Muscle layer of colon (tissue), 2 donors: Measurements from ENCODE around the gene WDFY4.

Experiments used
- H3K27ac ChIP-seq: one replicate; pipeline ENCODE4 v1.7.0; 2013; ENCODE audit warnings: low read depth, mild to moderate bottlenecking, low read length, moderate library complexity
- H3K27me3 ChIP-seq, 2 donors: one replicate each; pipeline ENCODE4 v1.7.0; 2013; ENCODE audit warnings: low read length in 2 of 2, mild to moderate bottlenecking in 2 of 2; ENCODE audit not compliant: insufficient read depth in 2 of 2, control insufficient read depth in 1 of 2
- H3K36me3 ChIP-seq: one replicate; pipeline ENCODE4 v1.7.0; 2013; ENCODE audit warnings: mild to moderate bottlenecking, low read length; ENCODE audit not compliant: insufficient read depth
- H3K4me1 ChIP-seq: one replicate; pipeline ENCODE4 v1.7.0; 2013; ENCODE audit warnings: mild to moderate bottlenecking, low read length; ENCODE audit not compliant: insufficient read depth
- H3K4me3 ChIP-seq, 2 donors: one replicate each; pipeline ENCODE4 v1.7.0; 2013; ENCODE audit warnings: low read length in 2 of 2, low read depth in 1 of 2, mild to moderate bottlenecking in 1 of 2, moderate library complexity in 1 of 2
- H3K9ac ChIP-seq: one replicate; pipeline ENCODE4 v1.7.0; 2013; ENCODE audit warnings: low read length
- H3K9me3 ChIP-seq: one replicate; pipeline ENCODE4 v1.7.0; 2013; ENCODE audit warnings: mild to moderate bottlenecking, low read length
- donor health status: abdominal sarcoma.
- donor health status: Adenocarcinoma of cecum.

The WDFY4 gene

DNA sequence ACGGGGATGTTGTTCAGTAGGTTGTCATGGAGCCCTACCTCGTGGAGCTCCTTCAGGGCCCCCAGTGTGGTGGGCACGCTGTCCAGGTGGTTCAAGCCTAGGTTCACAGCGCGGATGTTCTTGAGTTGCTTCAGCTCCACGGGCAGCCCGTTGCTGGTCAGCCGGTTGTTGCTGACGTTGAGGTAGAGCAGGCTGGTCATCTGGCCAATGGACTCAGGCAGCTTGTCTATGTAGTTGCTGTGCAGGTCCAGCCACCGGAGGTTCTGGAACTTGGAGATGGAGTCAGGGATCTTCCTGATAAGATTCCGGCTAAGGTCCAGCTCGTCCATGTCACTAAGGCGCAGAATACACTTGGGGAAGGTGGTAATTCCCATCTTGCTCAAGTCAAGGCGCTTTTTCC is 229.0 kb downstream of the WDFY4 start:
- Histone ChIP-seq H3K36me3 (no peaks in the 10 kb centered on the region), H3K9ac (no peak overlapping the region), H3K9me3 (no peaks in the 10 kb centered on the region), H3K27ac (no peak overlapping the region), H3K4me1 (no peaks in the 10 kb centered on the region), H3K27me3 (no peaks in the 10 kb centered on the region), H3K4me3 (no peak overlapping the region)

DNA sequence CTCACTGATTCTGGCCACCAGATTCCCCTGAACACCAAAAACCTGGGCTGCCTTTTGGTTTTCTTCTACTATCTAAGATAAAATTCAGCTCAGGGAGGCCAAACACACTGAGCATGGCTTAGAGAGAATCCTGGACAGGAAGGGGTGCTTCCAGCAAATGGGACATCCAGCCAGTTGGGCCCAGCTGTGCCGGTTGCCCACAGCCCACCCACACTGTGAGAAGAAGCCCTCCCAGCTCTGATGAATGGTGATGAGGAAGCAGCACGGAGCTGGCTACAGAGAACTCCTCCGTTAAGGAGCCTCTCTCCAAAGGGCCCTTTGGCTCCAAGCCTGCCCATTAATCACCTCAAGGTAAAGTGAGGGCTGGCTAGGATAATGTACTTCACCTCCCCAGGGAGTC is 239.1 kb downstream of the WDFY4 start:
- Histone ChIP-seq H3K36me3 (no peaks in the 10 kb centered on the region), H3K27me3 (no peaks in the 10 kb centered on the region), H3K4me1 (no peaks in the 10 kb centered on the region), H3K9ac (no peak overlapping the region), H3K9me3 (no peaks in the 10 kb centered on the region), H3K4me3 (no peak overlapping the region), H3K27ac (no peak overlapping the region)

DNA sequence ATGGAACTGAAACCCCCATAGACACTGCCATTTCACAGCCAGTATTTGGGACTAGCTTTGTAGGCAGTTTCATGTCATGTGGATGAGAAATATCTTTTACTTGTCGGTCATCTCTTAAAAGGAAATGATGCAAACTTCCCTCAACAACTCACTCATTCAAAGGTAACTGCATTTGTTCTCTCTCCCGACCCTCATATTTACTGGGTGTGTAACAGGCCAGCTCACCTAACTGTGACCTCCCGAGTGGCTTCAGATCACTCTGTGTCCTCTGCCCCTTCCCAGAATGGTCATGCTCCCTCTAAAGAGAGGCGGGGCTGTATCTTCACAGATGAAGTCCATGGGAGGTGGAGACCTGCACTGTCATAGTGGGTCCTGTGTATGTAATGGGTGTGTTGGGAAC is 240.3 kb downstream of the WDFY4 start:
- Histone ChIP-seq H3K27me3 (no peaks in the 10 kb centered on the region), H3K36me3 (no peaks in the 10 kb centered on the region), H3K9me3 (no peaks in the 10 kb centered on the region), H3K27ac (no peak overlapping the region), H3K4me3 (no peak overlapping the region), H3K9ac (no peak overlapping the region), H3K4me1 (no peaks in the 10 kb centered on the region)

DNA sequence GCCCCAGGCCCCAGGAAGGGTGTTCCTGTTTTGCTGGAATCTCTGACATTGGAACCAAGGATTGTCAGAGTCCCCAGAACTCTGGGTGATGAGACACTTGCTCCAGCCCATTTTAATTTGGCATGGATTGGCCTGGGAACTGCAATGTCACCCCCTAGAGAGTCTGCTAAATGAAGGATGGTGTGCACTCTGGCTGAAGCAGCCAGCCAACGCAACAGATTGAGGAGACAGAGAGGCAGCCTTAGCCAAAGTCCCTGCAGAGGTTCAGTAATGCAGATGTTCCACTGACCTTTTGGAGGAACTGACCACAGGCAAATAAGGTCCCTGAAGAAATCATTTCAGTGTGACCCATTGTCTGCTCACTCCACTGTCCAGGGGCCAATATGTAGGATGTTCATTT is 241.6 kb downstream of the WDFY4 start:
- Histone ChIP-seq H3K9ac (no peak overlapping the region), H3K27me3 (no peaks in the 10 kb centered on the region), H3K36me3 (no peaks in the 10 kb centered on the region), H3K4me1 (no peaks in the 10 kb centered on the region), H3K27ac (no peak overlapping the region), H3K4me3 (no peak overlapping the region), H3K9me3 (no peaks in the 10 kb centered on the region)

DNA sequence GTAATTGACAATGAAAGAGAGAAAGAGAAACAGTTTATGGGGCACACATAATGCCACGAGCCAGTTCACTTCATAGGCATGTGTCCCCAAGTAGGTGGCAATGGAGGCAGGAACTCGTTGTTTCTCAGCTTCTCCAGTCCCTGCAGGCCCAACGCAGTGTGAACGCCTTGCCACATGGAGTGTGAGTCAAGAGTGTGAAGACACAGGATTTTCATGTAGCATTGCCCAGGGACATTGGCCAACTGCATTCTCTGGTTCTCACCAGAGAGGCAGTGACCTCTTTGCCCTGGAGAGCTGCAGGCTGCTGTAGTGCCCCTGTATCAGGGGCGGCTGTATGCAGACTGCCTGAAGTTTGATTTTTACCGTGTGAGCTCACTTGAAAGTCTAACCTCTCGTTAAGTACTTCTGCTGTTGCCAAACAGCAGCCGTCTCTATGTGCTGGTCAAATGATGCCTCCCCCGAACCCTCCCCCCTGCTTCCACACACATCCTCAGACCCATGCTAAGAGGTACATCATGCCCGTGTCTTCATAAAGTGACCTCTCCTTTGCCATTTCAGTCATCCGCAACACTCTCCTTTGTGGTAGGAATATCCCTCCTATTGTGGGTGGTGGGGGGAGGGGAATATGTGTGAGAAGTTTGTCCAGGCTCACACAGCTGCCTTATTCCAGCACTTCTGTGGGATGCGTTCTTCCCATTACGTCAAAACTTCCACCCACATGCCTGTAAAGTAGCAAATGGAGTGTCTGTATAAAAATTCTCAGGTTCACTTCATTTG is 242.3 kb downstream of the WDFY4 start:
- no peaks in the 10 kb centered on the region for H3K27me3 ChIP-seq
- no peak overlapping the region for H3K4me3 ChIP-seq
- H3K9me3 ChIP-seq = no peaks in the 10 kb centered on the region
- H3K4me1 ChIP-seq = no peaks in the 10 kb centered on the region
- no peak overlapping the region for H3K27ac ChIP-seq
- no peaks in the 10 kb centered on the region for H3K36me3 ChIP-seq
- no peak overlapping the region for H3K9ac ChIP-seq

DNA sequence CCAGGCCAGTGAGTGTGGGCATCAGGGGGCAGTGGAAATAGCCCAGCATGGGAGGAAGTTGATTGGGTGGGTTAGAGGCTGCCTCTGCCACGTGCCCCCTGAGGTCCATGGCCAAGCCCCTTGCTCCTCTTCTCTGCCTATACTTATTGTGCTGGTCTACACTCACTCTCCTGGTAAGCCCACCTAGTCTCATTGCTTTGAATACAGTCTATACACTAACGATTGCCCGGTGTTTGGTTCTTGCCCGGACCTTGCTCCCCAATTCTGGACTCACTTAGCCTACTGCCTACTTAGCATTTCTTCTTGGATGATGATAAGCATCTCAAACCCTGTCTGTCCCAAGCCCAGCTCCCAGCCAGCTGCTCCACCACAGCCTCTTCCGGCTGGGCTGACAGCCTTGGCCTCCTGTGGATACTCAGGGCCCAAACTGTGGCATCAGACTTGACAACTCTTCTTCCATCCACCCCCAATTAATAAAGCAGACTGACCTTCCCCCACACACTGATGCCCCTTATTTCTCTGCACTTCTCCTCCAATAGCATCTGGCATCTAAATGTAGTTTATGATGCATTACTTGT is 244.8 kb downstream of the WDFY4 start:
- H3K36me3 ChIP-seq = no peaks in the 10 kb centered on the region
- H3K27me3 ChIP-seq = no peaks in the 10 kb centered on the region
- no peak overlapping the region for H3K27ac ChIP-seq
- no peaks in the 10 kb centered on the region for H3K4me1 ChIP-seq
- H3K4me3 ChIP-seq = no peak overlapping the region
- H3K9me3 ChIP-seq = no peaks in the 10 kb centered on the region
- H3K9ac ChIP-seq = no peak overlapping the region

DNA sequence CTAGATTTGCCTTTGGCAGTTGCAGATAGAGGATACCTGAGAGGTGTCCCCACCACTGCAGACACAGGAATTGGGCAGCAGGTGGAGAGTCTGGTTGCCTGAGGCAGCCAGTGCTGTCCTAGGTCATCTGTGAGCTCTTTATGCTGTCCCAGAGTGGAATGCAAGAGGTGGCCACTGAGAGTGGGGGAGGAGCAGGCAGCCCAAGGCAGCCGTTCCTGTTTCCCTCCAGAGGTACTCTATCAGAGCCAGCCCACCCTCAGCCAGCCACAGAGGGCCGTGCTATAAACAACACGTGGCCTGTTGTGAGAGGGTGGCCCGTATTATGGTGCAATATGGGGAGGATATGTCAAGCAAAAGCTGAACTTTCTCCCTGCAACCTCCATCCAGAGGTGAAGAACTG is 246.5 kb downstream of the WDFY4 start:
- Histone ChIP-seq H3K27ac (no peak overlapping the region), H3K9me3 (no peaks in the 10 kb centered on the region), H3K9ac (no peak overlapping the region), H3K27me3 (no peaks in the 10 kb centered on the region), H3K4me1 (no peaks in the 10 kb centered on the region), H3K36me3 (no peaks in the 10 kb centered on the region), H3K4me3 (no peak overlapping the region)

DNA sequence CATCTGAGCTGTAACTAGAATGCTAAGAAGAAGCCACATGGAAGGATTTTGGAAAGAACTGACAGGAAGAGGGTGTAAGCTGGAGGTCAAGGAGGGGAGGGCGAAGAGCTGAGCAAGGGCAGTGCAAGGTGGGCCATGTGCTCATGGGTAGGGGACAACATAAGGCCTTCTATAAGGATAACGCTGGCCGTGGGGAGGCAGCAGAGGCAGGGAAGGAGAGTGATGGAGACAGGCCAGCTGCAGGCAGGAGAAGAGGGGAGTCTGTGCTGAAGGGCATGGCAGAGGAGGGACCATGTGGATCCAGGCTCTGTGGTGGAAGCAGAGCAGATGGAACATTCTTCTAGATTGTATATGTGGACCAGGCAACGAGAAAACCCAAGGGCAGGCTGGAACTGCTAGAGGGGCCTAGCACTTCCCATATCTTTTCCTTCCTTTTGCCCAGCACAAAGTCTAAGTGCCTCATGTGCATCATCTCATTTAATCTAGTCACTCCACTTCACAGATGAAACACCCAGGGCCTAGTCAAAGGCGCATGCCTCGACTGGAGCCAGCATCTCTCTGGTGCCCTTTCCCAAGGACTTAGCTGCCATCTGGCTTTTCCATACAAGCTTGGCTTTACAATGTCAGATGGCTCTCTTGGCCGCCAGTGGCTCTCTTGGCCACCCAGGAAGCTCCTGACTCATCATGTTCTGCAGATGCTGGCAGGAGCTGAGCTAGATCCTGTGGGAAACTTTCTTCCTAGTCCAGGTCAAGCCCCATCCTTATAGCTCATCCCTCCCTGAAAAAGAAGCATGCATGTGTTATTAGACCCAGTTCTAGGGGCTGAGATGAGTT is 248.4 kb downstream of the WDFY4 start:
- H3K9ac ChIP-seq = no peak overlapping the region
- no peak overlapping the region for H3K27ac ChIP-seq
- H3K27me3 ChIP-seq = no peaks in the 10 kb centered on the region
- no peaks in the 10 kb centered on the region for H3K36me3 ChIP-seq
- no peaks in the 10 kb centered on the region for H3K4me1 ChIP-seq
- H3K4me3 ChIP-seq = no peak overlapping the region
- H3K9me3 ChIP-seq = no peaks in the 10 kb centered on the region

DNA sequence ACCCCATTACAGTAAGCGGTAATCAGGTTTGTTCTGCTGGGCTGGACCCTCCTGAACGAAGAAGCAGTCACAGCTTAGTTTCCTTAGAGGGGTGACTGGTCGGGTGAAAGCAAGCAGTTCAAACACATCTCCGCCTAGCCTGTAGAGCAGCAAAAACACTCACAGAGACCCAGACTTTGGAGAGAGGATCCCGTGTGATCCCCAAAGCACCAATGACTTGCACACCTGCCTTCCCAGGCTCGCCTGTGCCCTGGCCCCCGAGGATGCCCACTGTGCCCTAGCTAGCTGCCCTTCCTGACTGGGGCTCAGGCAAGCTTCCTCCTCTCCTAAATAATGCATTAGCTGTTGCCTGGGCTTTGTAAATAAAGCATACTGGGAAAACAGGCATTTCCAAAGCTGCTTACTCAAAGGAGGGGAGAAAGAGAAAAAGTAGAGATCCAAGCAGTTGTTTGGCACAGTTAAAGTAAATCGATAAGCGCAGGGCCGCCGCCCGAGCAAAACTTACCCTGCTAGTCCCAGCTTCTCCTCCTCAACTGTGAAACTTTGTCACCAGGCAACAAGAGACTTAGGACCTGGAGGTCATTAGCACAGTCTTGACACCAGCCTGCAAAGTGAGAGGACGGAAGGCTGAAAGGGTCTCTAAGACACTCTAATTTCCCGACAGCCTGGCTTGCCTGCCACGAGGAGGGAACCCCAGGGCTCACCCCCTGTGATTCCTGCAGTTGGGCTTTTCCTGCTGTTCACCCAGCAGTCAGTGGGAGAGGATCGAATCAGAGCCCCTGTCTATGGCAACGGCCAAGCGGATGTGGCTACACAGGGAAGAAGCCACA is 250.2 kb downstream of the WDFY4 start:
- Histone ChIP-seq H3K4me1 (no peaks in the 10 kb centered on the region), H3K4me3 (no peak overlapping the region), H3K27ac (no peak overlapping the region), H3K36me3 (no peaks in the 10 kb centered on the region), H3K9ac (no peak overlapping the region), H3K27me3 (no peaks in the 10 kb centered on the region), H3K9me3 (no peaks in the 10 kb centered on the region)

DNA sequence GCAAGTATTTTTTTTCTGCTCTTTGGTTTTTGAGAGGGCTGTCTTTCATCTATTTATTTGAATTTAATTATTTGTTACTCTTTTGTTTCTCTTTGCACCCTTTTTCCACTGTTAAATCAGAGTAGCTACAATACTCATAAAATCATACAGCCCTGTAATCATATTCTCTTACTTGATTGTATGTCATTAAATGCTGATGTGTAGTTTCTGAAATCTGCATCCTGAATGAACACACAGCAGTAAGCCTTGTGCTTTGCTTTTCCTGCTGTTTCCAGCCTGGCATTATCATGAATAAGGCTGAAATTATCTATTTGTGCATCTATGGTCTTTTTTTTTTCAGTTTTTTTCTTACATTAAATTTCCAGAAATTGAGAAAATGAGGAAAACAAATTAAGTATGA is 250.9 kb downstream of the WDFY4 start:
- H3K9ac ChIP-seq = no peak overlapping the region
- H3K36me3 ChIP-seq = no peaks in the 10 kb centered on the region
- H3K4me1 ChIP-seq = no peaks in the 10 kb centered on the region
- no peaks in the 10 kb centered on the region for H3K9me3 ChIP-seq
- no peak overlapping the region for H3K27ac ChIP-seq
- H3K4me3 ChIP-seq = no peak overlapping the region
- H3K27me3 ChIP-seq = no peaks in the 10 kb centered on the region

DNA sequence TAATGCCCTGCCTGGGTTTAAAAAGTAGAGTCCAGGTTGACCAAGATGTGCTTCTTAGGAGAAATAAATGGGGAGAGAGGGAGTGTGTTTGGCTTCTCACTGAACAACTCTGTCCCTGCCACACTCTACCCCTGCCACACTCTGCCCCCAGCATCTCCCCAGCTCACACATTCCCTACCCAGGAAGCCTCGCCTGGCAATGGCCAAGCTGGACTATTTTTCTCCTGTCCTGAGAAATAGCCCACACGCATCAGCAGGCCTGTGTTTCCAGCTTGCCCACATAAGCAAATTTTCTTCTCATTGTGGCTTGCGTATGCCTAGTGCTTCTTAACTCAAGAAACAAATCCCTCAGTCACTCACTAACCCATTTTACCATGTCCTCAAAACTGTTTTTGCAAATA is 253.1 kb downstream of the WDFY4 start:
- no peak overlapping the region for H3K9ac ChIP-seq
- no peaks in the 10 kb centered on the region for H3K27me3 ChIP-seq
- no peaks in the 10 kb centered on the region for H3K9me3 ChIP-seq
- no peaks in the 10 kb centered on the region for H3K4me1 ChIP-seq
- no peaks in the 10 kb centered on the region for H3K36me3 ChIP-seq
- H3K4me3 ChIP-seq = no peak overlapping the region
- no peak overlapping the region for H3K27ac ChIP-seq
